Common myeloid progenitor, CD34-positive (primary cell): Measurements from ENCODE around the gene IP6K2.

Experiments
- CTCF ChIA-PET: fragments of 350-600 bp; sonication (Branson Sonifier 250); formaldehyde crosslinking; loops from one replicate; lab custom pipeline; 2021; ENCODE audit warnings: antibody characterized with exemption; lab: Charles Lee
- POLR2A ChIA-PET: fragments of 350-600 bp; sonication (Branson Sonifier 250); formaldehyde crosslinking; loops from one replicate; lab custom pipeline; 2021; ENCODE audit warnings: antibody characterized with exemption; lab: Charles Lee
- DNase-seq, 3 donors: peaks; one replicate each; pipeline versions ENCODE4 v3.0.0 to v3.0.0-alpha.2; 2013
- H3K27ac ChIP-seq, 2 experiments: 1 replicate in 1 of 2; 2 replicates in 1 of 2; pipeline ENCODE4 v1.7.0; 2013; ENCODE audit warnings: inconsistent platforms in 2 of 2, low read length in 2 of 2, mild to moderate bottlenecking in 2 of 2, low read depth in 1 of 2, moderate library complexity in 1 of 2; ENCODE audit not compliant: severe bottlenecking in 2 of 2, insufficient read depth in 1 of 2, poor library complexity in 1 of 2
- H3K27me3 ChIP-seq, 5 experiments: replicated peaks in 2 of 5; 1 replicate in 3 of 5; 2 replicates in 2 of 5; pipeline versions ENCODE4 v1.6.1 to v1.7.0; 2013; ENCODE audit warnings: low read length in 4 of 5, mild to moderate bottlenecking in 2 of 5, moderate library complexity in 2 of 5, inconsistent platforms in 1 of 5; ENCODE audit not compliant: insufficient read depth in 5 of 5, control insufficient read depth in 4 of 5
- H3K36me3 ChIP-seq, 4 experiments: 1 replicate in 2 of 4; 2 replicates in 2 of 4; pipeline versions ENCODE4 v1.6.1 to v1.7.0; 2013; ENCODE audit warnings: low read length in 3 of 4, control low read depth in 1 of 4, mild to moderate bottlenecking in 1 of 4; ENCODE audit not compliant: control insufficient read depth in 4 of 4, insufficient read depth in 4 of 4
- H3K4me1 ChIP-seq, 4 experiments: 1 replicate in 3 of 4; 2 replicates in 1 of 4; pipeline versions ENCODE4 v1.6.1 to v1.7.1; 2013; ENCODE audit warnings: low read length in 3 of 4, mild to moderate bottlenecking in 3 of 4, control low read depth in 1 of 4, inconsistent platforms in 1 of 4, moderate library complexity in 1 of 4; ENCODE audit not compliant: control insufficient read depth in 4 of 4, insufficient read depth in 4 of 4; ENCODE audit errors: control extremely low read depth in 1 of 4
- H3K4me3 ChIP-seq, 7 experiments: 1 replicate in 4 of 7; 2 replicates in 3 of 7; pipeline versions ENCODE4 v1.5.1 to v1.7.0; 2013; ENCODE audit warnings: mild to moderate bottlenecking in 7 of 7, low read length in 6 of 7, moderate library complexity in 6 of 7, inconsistent platforms in 2 of 7, low read depth in 2 of 7, control low read depth in 1 of 7; ENCODE audit not compliant: insufficient read depth in 4 of 7, control insufficient read depth in 1 of 7; ENCODE audit errors: extremely low read depth in 1 of 7
- H3K9me3 ChIP-seq, 5 experiments: 1 replicate in 4 of 5; 2 replicates in 1 of 5; pipeline versions ENCODE4 v1.6.1 to v1.7.1; 2013; ENCODE audit warnings: low read length in 4 of 5, mild to moderate bottlenecking in 2 of 5, inconsistent platforms in 1 of 5, low read depth in 1 of 5, moderate library complexity in 1 of 5; ENCODE audit not compliant: control insufficient read depth in 4 of 5, insufficient read depth in 2 of 5; ENCODE audit errors: control extremely low read depth in 1 of 5
- WGBS: methylation state at CpG from one replicate; pipeline ENCODE4 v1.1.5; 2013; ENCODE audit not compliant: insufficient coverage; 5-methylcytosine and 5-hydroxymethylcytosine counted together

Gene IP6K2

DNA sequence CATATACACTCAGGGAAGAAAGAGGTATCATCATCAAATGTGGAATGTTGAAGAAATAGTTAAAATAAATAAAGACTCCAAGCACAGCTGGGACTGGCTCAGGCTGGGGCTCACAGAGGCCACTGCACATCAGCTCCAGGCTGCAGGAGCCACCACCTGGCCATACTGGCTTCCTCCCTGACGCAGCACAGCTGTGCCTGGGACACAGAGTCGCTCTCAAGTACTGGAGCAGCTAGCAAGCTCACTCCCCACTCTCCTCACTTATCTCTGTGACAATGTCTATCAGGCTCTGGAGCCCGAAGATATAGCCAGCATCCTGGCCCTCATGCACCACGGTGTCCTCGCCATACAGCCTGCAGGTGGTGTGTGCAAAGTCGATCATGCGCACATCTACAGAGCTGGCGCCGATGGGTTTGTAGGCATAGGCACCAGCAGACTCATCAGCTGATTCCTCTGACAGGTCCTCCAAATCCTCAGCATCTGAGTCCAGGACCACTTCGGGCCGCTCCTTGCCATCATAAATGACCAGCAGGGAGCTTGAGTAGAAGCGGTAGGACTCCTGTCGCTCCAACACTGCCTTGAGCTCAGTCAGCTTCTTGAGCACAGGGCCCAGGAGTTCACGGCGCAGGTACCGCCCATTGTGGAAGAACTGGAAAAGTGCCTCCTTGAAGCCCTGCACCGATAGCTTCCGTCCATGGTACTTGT, 28.8 kb downstream of the IP6K2 start:
- DNase-seq = no peak

DNA sequence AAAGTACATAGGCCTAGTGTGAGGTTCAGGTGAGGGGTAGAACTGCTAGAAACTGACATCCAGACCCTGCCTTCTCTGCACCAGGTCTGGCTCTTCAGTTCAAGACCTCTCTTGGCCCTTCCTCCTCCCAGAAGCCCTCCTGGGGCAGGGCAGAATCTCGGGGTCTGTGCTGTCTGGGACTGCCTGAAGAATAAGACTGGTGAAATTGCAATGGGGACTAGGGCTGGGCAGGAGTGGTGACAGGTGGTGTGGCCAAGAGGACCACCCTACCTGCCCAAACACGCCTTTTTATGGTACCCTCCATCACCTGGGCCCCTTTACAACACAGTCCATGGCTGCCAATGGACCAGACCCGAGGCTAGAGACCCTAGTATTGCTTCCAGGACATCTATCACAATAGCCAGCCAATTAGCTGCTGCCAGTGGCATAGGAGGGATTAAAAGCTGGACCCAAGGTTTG, 29.8 kb downstream of the IP6K2 start:
- Histone ChIP-seq H3K4me1 (peaks cover 2 to 26% (median 23%) of the 10 kb centered on the region in 4 experiments), H3K4me3 (no peak overlapping the region), H3K27me3 (no peaks in the 10 kb centered on the region), H3K27ac (no peak overlapping the region), H3K36me3 (peaks cover 10 to 57% (median 44%) of the 10 kb centered on the region in 4 experiments), H3K9me3 (no peaks in the 10 kb centered on the region)
- peak in 1 of 3 donors; percentile 27 for DNase-seq
- ChIA-PET POLR2A (no interaction called here), CTCF (interaction anchor here (1.4 kb wide), 1 partner anchor 52 kb away, joined by 3 read pairs; no protein-coding TSS in a partner anchor)
- WGBS = 58% methylated on average over 3 of the region's 3 CpGs

More for the DNA sequence above, 28.8 kb downstream of the IP6K2 start:
- ChIA-PET POLR2A (no interaction called here), CTCF (interaction anchor here (0.6 to 1.0 kb wide), 5 partner anchors 10 to 288 kb away, joined by 3 read pairs; no protein-coding TSS in a partner anchor)
- H3K27ac ChIP-seq = no peak overlapping the region
- no peaks in the 10 kb centered on the region for H3K9me3 ChIP-seq
- 98% methylated on average over 17 of the region's 18 CpGs for WGBS
- H3K36me3 ChIP-seq = peaks cover 11 to 60% (median 51%) of the 10 kb centered on the region in 4 experiments
- H3K27me3 ChIP-seq = no peaks in the 10 kb centered on the region
- H3K4me1 ChIP-seq = peaks cover 2 to 26% (median 23%) of the 10 kb centered on the region in 4 experiments
- no peak overlapping the region for H3K4me3 ChIP-seq

DNA sequence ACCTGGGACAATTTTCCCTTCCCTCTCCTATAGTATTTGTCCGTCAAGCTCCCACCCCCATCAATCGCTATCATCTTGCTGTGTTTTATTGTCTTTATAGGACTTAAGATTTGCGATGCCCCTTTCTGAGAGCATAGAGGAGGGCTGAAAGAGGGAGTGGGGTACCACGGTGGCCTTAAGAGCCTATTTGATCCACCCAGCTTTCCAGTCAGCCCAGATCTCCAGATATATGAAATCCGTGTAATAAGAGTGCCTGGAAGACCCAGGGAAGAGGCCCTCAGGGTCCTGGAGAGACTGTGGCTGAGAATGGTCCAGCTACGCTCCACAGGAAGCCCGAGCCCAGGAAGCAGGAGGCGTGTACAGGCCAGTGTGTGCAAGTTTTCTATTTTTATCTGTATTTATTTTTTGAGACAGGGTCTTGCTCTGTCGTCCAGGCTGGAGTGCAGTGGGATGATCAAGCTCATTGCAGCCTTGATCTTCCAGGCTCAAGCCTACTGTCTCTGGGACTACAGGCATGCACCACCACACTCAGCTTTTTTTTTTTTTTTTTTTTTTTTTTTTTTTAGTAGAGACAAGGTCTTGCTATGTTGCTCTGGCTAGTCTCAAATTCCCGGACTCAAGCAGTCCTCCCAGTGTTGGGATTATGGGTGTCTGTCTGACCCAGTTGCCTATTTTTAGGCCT, 30.3 kb downstream of the IP6K2 start:
- ChIA-PET CTCF (interaction anchor here (0.7 to 1.5 kb wide), 9 partner anchors 9 to 56 kb away, joined by 3 to 6 read pairs (median 4); partner anchors contain the start of gene CELSR3), POLR2A (no interaction called here)
- DNase-seq = peak in 1 of 3 donors; percentile 26
- 83% methylated on average over 2 of the region's 10 CpGs for WGBS
- peak overlapping the region in 3 of 7 experiments; percentile 84 to 96 (median 87) for H3K4me3 ChIP-seq
- H3K4me1 ChIP-seq = peaks cover 2 to 26% (median 23%) of the 10 kb centered on the region in 4 experiments
- peaks cover 7 to 56% (median 42%) of the 10 kb centered on the region in 4 experiments for H3K36me3 ChIP-seq
- no peak overlapping the region for H3K27ac ChIP-seq
- no peaks in the 10 kb centered on the region for H3K9me3 ChIP-seq
- H3K27me3 ChIP-seq = no peaks in the 10 kb centered on the region

DNA sequence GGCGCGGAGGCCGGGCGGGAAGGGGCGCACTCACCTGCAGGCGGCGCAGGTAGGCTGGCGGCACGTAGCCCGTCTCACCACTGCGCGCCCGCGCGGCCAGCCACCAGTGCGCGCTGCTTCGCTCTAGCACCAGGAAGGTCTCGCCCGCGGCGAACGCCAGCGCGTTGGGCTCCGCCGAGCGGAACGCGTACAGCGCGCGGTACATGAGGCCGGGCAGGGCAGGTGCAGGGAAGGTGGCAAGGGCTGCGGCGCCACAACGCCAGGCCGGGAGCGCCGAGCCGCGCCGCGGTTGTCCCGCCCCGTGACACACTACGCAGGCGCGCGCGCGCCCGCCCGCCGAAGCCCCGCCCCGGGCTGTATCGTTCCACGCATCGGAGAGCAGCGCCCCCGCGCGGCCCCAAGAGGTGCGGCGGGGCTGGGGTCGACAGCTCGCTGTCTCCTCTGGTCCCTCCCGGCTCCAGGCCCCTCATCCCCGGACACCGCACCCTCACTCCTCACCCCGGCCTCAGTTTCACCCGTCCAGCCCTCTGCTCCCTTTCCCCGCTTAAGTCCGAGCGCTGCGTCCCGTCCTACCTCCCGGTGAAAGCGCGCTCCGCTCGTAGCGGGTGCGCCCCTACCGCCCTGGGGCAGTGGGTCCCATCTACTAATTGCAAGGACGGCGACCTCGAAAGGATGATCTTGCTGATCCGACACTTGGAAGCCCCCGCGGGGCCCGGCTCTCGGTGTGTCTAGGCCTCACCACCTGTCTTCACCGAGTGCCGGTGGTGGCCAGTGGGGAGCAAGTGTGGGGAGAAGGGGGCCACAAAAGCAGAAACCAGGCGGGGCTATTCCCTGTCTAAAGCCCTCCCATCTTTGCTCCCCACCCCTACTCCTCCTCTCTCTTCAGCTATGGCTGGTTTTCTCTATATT, 31.2 kb downstream of the IP6K2 start, which contains the start of gene NCKIPSD:
Gene NCKIPSD (minus strand): TSS at position 313 of the 909 bp plus-strand sequence. CDS start 108 bp downstream, at position 205.
- H3K9me3 ChIP-seq = no peaks in the 10 kb centered on the region
- POLR2A ChIA-PET = no interaction called here

DNA sequence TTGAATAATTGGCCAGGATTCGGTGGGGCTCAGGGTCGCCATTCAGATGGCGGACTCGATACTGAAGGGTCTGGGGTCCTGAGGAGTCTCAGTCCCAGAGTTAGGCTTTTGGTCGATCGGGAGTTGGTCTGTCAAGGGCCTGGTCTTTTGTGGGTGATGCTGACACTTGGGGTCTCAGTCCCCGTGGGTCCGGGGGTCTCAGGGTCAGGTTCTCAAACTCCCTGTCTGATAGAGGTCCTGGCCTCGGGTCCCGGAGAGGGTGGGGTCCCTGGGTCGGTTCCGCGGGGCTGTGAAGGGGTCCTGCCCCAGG, 31.8 kb downstream of the IP6K2 start:
- Histone ChIP-seq H3K4me3 (peak overlapping the region; percentile 67 to 96 (median 85)), H3K27ac (peak overlapping the region in 1 of 2 experiments; percentile 72), H3K36me3 (peaks cover 7 to 59% (median 41%) of the 10 kb centered on the region in 4 experiments), H3K27me3 (no peaks in the 10 kb centered on the region), H3K4me1 (peaks cover 2 to 26% (median 23%) of the 10 kb centered on the region in 4 experiments), H3K9me3 (no peaks in the 10 kb centered on the region)
- POLR2A ChIA-PET = no interaction called here
- DNase-seq = no peak
- CTCF ChIA-PET = interaction anchor here (0.7 to 1.6 kb wide), 6 partner anchors 10 to 27 kb away, joined by 3 to 6 read pairs (median 3); partner anchors contain the start of gene CELSR3
- WGBS = 9% methylated on average over 12 of the region's 13 CpGs

More for the DNA sequence above, 31.2 kb downstream of the IP6K2 start, which contains the start of gene NCKIPSD:
- peak within 1 kb of the TSS; percentile 67 to 96 (median 85) for H3K4me3 ChIP-seq
- H3K27me3 ChIP-seq = no peaks in the 10 kb centered on the region
- peak; percentile 82 to 90 (median 90) for DNase-seq
- CTCF ChIA-PET = interaction anchor here (0.7 to 1.5 kb wide), 10 partner anchors 8 to 57 kb away, joined by 3 to 6 read pairs (median 4); partner anchors contain the start of gene CELSR3
- 0% methylated on average over 89 of the region's 97 CpGs for WGBS
- H3K27ac ChIP-seq = peak within 1 kb of the TSS in 1 of 2 experiments; percentile 72
- peaks cover 2 to 26% (median 23%) of the 10 kb centered on the region in 4 experiments for H3K4me1 ChIP-seq
- peaks cover 7 to 58% (median 41%) of the 10 kb centered on the region in 4 experiments for H3K36me3 ChIP-seq

DNA sequence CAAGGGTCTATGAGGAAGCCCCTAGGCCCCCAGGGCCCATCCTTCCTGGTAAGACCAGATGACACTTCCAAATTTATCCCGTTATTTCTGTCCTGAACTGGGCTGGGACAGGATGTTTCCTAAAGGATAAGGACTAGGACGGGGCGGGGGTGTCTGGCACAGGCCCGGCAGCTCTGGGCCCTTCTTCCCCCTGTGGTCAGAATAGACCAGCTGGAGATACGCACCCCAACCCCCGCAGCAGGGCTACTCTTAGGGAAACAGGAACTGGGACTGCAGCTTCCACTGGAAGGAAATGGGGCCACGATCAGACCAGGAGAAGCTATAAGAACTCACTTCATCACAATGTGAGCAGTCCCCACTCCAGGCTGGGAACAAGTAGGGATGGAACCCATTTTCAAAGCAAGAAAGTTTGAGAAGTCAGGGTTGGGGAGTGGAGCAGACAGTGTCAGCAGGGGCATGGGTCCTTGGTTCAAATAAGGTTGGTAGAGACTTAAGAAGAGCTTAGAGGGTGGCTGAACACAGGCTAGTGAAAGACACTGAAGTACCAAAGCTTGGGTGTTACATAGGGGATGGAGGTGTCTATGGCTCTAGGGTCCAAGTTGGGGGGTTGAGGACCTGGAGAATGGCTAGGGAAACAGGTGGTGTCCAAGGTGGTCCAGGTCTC, 32.4 kb downstream of the IP6K2 start:
- no peak for DNase-seq
- ChIA-PET CTCF (interaction anchor here (0.9 to 1.6 kb wide), 6 partner anchors 8 to 175 kb away, joined by 3 read pairs; partner anchors contain the start of gene CELSR3), POLR2A (interaction anchor here (0.5 kb wide), 1 partner anchor 92 kb away, joined by 3 read pairs; no protein-coding TSS in a partner anchor)
- Histone ChIP-seq H3K27me3 (no peaks in the 10 kb centered on the region), H3K36me3 (peaks cover 7 to 59% (median 40%) of the 10 kb centered on the region in 4 experiments), H3K4me1 (peaks cover 2 to 26% (median 23%) of the 10 kb centered on the region in 4 experiments), H3K9me3 (no peaks in the 10 kb centered on the region), H3K27ac (no peak overlapping the region), H3K4me3 (peak overlapping the region in 2 of 7 experiments; percentile 84 to 96)
- WGBS = 58% methylated on average over 6 of the region's 7 CpGs
